ENCODE results near the gene KAT2B. TPM values are rescaled to one million over a fixed set of nuclear protein-coding genes. Genes with fewer than 3 reads are reported as not detected.

Gene KAT2B
- total RNA-seq, 2 donors from 2014 or later = 2.2 to 4.1 TPM

DNA sequence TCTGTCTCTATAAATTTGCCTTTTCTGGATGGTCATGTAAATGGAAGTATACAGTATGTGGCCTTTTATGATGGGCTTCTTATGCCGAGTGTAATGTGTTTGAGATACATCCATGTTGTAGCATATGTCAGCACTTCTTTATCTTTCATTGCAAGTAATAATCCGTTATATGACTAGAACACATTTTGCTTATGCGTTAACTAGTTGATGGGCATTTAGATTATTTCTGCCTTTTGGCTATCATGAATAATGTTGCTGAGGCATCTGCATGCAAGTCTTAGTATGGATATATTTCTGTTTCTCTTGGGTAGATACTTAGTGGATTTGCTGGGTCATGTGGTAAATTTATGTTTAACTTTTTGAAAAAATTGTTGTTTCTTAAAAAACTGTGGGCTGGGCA lies 19.7 kb downstream of the KAT2B start:
- WGBS, 2 experiments (ENCODE audit: insufficient coverage in 1 of 2, insufficient read length in 1 of 2) = 100% methylated on average over 3 of the region's 3 CpGs
- no peaks in the 10 kb centered on the region for H3K9me3 Mint-ChIP-seq
- Histone ChIP-seq H3K9ac (ENCODE audit: extremely low read depth, low read length, poor library complexity, severe bottlenecking) (no peak overlapping the region), H3K27me3 (ENCODE audit: control insufficient read depth, insufficient read depth, low read length, poor library complexity, severe bottlenecking) (no peaks in the 10 kb centered on the region), H3K4me3 (ENCODE audit: low read length) (no peak overlapping the region), H3K9me3 (ENCODE audit: control insufficient read depth, low read length) (no peaks in the 10 kb centered on the region), H3K36me3 (ENCODE audit: control insufficient read depth, insufficient read depth, low read length) (no peaks in the 10 kb centered on the region), H3K4me1 (ENCODE audit: control insufficient read depth, insufficient read depth, low read length) (no peaks in the 10 kb centered on the region), H3K27ac (ENCODE audit: low read depth, low read length) (no peak overlapping the region)
- H3K27me3 Mint-ChIP-seq (ENCODE audit: insufficient read depth) = no peaks in the 10 kb centered on the region
- TF ChIP-seq, protein P1, sequence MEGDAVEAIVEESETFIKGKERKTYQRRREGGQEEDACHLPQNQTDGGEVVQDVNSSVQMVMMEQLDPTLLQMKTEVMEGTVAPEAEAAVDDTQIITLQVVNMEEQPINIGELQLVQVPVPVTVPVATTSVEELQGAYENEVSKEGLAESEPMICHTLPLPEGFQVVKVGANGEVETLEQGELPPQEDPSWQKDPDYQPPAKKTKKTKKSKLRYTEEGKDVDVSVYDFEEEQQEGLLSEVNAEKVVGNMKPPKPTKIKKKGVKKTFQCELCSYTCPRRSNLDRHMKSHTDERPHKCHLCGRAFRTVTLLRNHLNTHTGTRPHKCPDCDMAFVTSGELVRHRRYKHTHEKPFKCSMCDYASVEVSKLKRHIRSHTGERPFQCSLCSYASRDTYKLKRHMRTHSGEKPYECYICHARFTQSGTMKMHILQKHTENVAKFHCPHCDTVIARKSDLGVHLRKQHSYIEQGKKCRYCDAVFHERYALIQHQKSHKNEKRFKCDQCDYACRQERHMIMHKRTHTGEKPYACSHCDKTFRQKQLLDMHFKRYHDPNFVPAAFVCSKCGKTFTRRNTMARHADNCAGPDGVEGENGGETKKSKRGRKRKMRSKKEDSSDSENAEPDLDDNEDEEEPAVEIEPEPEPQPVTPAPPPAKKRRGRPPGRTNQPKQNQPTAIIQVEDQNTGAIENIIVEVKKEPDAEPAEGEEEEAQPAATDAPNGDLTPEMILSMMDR (conservative IDR thresholded peaks at IDR 0.05) = no peak
- H3K4me1 Mint-ChIP-seq = no peaks in the 10 kb centered on the region
- no peak overlapping the region for H3K4me3 Mint-ChIP-seq
- H3K27ac Mint-ChIP-seq = no peak overlapping the region
- no peak for DNase-seq
- H3K36me3 Mint-ChIP-seq (ENCODE audit: low read depth) = no peaks in the 10 kb centered on the region

DNA sequence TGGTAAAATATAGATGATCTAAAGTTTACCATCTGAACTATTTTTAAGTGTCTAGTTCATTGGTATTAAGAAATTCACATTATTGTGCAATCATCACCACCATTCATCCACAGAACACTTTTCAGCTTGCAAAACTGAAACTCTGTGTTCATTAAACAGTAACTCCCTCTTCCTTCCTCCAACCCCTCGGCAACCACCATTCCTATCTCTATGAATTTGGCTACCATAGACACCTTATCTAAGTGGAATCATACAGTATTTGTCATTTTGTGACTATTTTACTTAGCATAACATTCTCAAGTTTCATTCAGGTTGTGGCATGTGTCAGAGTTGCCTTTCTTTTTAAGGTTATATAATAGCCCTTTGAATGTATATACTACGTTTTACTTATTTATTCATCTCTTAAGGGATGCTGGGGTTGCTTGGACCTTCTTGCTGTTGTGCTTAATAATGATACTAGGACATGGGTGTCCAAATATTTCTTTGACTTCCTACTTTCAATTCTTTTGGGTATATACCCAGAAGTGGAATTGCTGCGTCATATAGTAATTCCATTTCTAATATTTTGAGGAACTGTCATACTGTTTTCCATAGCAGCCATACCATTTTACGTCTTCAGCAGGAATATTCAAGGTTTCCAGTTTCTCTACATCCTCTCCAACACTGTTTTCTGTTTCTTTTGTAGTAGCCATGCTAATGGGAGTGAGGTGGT lies 20.9 kb downstream of the KAT2B start:
- H3K4me1 Mint-ChIP-seq = no peaks in the 10 kb centered on the region
- H3K27ac Mint-ChIP-seq = no peak overlapping the region
- no peaks in the 10 kb centered on the region for H3K36me3 Mint-ChIP-seq (ENCODE audit: low read depth)
- Histone ChIP-seq H3K4me1 (ENCODE audit: control insufficient read depth, insufficient read depth, low read length) (no peaks in the 10 kb centered on the region), H3K9ac (ENCODE audit: extremely low read depth, low read length, poor library complexity, severe bottlenecking) (no peak overlapping the region), H3K36me3 (ENCODE audit: control insufficient read depth, insufficient read depth, low read length) (no peaks in the 10 kb centered on the region), H3K27ac (ENCODE audit: low read depth, low read length) (no peak overlapping the region), H3K9me3 (ENCODE audit: control insufficient read depth, low read length) (no peaks in the 10 kb centered on the region), H3K4me3 (ENCODE audit: low read length) (no peak overlapping the region), H3K27me3 (ENCODE audit: control insufficient read depth, insufficient read depth, low read length, poor library complexity, severe bottlenecking) (no peaks in the 10 kb centered on the region)
- no peak overlapping the region for H3K4me3 Mint-ChIP-seq
- H3K27me3 Mint-ChIP-seq (ENCODE audit: insufficient read depth) = no peaks in the 10 kb centered on the region
- no peaks in the 10 kb centered on the region for H3K9me3 Mint-ChIP-seq
- 90 to 100% methylated on average over 1 to 3 of the region's 4 CpGs for WGBS, 2 experiments (ENCODE audit: insufficient coverage in 1 of 2, insufficient read length in 1 of 2)
- TF ChIP-seq, protein P1 (conservative IDR thresholded peaks at IDR 0.05) = no peak
- no peak for DNase-seq

DNA sequence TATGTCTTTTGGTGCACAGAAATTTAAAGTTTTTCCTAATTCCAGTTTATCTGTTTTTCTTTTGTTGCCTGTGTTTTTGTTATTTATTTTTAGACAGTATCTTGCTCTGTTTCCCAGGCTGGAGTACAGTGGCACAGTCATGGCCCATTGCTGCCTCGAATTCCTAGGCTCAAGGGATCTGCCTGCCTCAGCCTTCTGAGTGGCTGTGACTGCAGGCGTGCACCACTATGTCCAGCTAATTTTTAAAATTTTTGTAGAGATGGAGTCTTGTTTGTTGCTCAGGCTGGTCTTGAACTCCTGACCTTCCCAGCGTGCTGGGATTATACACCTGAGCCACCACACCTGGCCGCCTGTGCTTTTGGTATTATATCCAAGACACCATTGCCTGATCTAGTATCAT lies 22.8 kb downstream of the KAT2B start:
- H3K9me3 Mint-ChIP-seq = no peaks in the 10 kb centered on the region
- Histone ChIP-seq H3K4me1 (ENCODE audit: control insufficient read depth, insufficient read depth, low read length) (no peaks in the 10 kb centered on the region), H3K27me3 (ENCODE audit: control insufficient read depth, insufficient read depth, low read length, poor library complexity, severe bottlenecking) (no peaks in the 10 kb centered on the region), H3K9me3 (ENCODE audit: control insufficient read depth, low read length) (no peaks in the 10 kb centered on the region), H3K4me3 (ENCODE audit: low read length) (no peak overlapping the region), H3K9ac (ENCODE audit: extremely low read depth, low read length, poor library complexity, severe bottlenecking) (no peak overlapping the region), H3K36me3 (ENCODE audit: control insufficient read depth, insufficient read depth, low read length) (no peaks in the 10 kb centered on the region), H3K27ac (ENCODE audit: low read depth, low read length) (no peak overlapping the region)
- no peaks in the 10 kb centered on the region for H3K27me3 Mint-ChIP-seq (ENCODE audit: insufficient read depth)
- WGBS, 2 experiments (ENCODE audit: insufficient coverage in 1 of 2, insufficient read length in 1 of 2) = 73 to 77% methylated on average over 3 to 4 of the region's 4 CpGs
- TF ChIP-seq, protein P1 (conservative IDR thresholded peaks at IDR 0.05) = no peak
- no peak for DNase-seq
- no peaks in the 10 kb centered on the region for H3K36me3 Mint-ChIP-seq (ENCODE audit: low read depth)
- no peak overlapping the region for H3K27ac Mint-ChIP-seq
- H3K4me1 Mint-ChIP-seq = no peaks in the 10 kb centered on the region
- no peak overlapping the region for H3K4me3 Mint-ChIP-seq
